ENCODE data around the gene DNAJC1. TPM values are rescaled to one million over a fixed set of nuclear protein-coding genes. Genes with fewer than 3 reads are reported as not detected.

DNAJC1 gene
- polyA plus RNA-seq, 1 experiment: 33.2 TPM

DNA sequence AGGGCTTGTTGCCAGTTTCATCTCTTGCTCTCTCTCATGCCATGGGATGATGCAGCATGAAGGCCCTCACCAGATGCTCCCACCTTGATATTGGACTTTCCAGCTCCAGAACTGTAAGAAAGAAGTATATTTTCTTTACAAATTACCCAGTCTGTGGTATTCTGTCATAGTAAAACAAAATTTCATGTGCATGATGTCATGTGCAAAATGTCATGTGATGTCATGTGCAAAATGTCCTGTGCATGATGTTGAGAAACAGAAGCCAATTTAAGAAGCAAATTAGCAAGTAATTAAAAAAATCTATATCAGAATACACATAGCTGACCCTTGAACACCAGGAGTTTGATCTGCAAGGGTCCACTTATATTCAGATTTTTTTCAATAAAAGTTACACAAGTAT is 56.6 kb downstream of the DNAJC1 start:
- CTCF ChIA-PET: no interaction called here
- POLR2A ChIA-PET: no interaction called here

DNA sequence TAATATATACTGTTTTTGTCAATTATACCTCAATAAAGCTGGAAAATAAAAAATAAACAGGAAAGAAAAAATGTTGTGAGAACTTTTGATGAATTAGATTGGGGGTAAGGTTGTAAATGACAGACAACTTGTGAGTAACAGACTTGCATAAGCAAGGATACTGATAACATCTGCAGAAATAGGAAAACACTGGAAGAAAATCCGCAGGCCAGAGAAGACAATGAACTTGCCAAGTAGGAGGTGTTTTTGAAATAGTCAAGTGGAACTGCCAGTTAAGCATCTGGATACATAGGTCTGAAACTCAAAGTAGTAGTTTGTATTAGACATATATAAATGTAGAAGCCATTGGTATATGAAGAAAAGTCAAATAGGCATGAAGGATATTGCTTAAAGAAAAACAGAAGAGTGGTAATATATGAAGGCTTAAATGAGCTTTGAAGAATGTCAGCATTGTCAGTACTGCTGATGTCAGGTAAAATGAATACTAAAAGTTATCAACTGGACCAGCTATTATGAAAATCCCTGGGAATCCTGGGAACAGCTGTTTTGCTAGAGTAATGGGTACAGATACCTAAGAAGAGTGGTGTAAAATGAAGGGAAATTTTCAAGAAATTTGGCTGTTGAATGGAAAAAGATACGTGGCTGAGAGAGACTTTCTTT is 58.7 kb downstream of the DNAJC1 start:
- ChIA-PET CTCF (no interaction called here), POLR2A (no interaction called here)
- H3K27me3 ChIP-seq (ENCODE audit: control insufficient read depth, insufficient read depth, low read length): no peaks in the 10 kb centered on the region
- no peaks in the 10 kb centered on the region for H3K36me3 ChIP-seq (ENCODE audit: control insufficient read depth, insufficient read depth, low read length)
- no peak for TF ChIP-seq CTCF (IDR thresholded peaks at IDR 0.05; ENCODE audit: insufficient read depth, low read depth, low read length)
- H3K4me3 ChIP-seq (ENCODE audit: low read depth, low read length): no peak overlapping the region
- DNase-seq (ENCODE audit: low read depth): no peak

More for the DNA sequence above, 56.6 kb downstream of the DNAJC1 start:
- TF ChIP-seq CTCF (IDR thresholded peaks at IDR 0.05; ENCODE audit: insufficient read depth, low read depth, low read length): no peak
- Histone ChIP-seq H3K4me3 (ENCODE audit: low read depth, low read length) (no peak overlapping the region), H3K27me3 (ENCODE audit: control insufficient read depth, insufficient read depth, low read length) (no peaks in the 10 kb centered on the region), H3K36me3 (ENCODE audit: control insufficient read depth, insufficient read depth, low read length) (no peaks in the 10 kb centered on the region)
- no peak for DNase-seq (ENCODE audit: low read depth)

DNA sequence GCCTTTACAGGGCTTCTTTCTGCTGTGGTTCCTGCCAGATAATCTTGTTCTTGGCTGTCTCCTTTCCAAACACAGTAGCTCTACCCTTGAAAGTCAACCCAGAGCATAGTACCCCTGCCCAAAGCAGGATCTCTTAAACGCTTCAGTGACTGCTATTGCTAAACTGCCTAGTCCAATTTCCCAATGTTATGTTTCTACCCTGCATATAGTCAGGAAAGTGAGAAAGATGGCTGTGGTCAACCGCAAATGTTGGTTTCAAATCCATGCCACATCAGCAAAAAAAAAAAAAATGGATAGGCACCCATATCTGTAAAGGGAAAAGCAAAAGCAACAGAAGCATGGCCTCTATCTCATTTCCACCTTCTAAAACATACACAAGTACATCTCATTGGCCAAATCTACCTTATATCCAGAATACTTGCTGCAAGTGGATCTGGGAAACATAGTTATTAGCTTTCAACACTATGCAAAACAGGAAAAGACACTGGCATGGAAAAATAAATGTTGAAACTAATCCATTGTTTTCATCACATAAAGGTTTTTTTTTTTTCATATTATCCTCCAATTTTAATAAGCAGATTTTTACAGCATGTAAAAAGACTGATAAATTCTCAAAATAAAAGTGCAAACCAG is 59.8 kb downstream of the DNAJC1 start:
- H3K4me3 ChIP-seq (ENCODE audit: low read depth, low read length): no peak overlapping the region
- ChIA-PET CTCF (interaction anchor here (0.6 to 0.8 kb wide), 2 partner anchors 13 to 626 kb away, joined by 3 to 5 read pairs; no protein-coding TSS in a partner anchor), POLR2A (interaction anchor here (0.5 kb wide), 1 partner anchor 10 kb away, joined by 3 read pairs; no protein-coding TSS in a partner anchor)
- DNase-seq (ENCODE audit: low read depth): no peak
- no peaks in the 10 kb centered on the region for H3K36me3 ChIP-seq (ENCODE audit: control insufficient read depth, insufficient read depth, low read length)
- H3K27me3 ChIP-seq (ENCODE audit: control insufficient read depth, insufficient read depth, low read length): no peaks in the 10 kb centered on the region
- no peak for TF ChIP-seq CTCF (IDR thresholded peaks at IDR 0.05; ENCODE audit: insufficient read depth, low read depth, low read length)

DNA sequence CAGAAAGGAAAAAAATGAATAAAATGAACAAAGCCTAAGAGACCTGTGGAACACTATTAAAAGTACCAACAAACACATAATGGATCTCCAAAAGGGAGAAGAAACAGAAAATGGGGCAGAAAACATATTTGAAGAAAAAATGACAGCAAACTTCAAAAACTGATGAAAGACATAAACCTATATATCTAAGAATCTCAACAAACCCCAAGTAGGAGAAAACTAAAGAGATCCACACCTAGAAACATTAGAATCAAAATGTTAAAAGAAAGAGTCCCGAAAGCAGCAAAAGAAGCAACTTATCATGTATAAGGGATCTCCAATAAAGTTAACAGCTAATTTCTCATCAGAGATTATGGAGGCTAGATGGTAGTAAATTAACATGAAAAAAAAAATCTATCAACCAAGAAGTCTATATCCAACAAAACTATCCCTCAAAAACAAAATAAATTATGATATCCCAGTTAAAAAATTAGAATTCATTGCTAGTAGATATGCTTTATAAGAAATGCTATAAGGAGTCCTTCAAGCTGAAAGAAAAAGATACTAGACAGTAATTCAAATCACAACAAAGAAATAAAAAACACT is 68.0 kb downstream of the DNAJC1 start:
- Histone ChIP-seq H3K27me3 (ENCODE audit: control insufficient read depth, insufficient read depth, low read length) (no peaks in the 10 kb centered on the region), H3K4me3 (ENCODE audit: low read depth, low read length) (no peak overlapping the region), H3K36me3 (ENCODE audit: control insufficient read depth, insufficient read depth, low read length) (no peaks in the 10 kb centered on the region)
- ChIA-PET CTCF (no interaction called here), POLR2A (no interaction called here)
- DNase-seq (ENCODE audit: low read depth): no peak
- TF ChIP-seq CTCF (IDR thresholded peaks at IDR 0.05; ENCODE audit: insufficient read depth, low read depth, low read length): no peak

DNA sequence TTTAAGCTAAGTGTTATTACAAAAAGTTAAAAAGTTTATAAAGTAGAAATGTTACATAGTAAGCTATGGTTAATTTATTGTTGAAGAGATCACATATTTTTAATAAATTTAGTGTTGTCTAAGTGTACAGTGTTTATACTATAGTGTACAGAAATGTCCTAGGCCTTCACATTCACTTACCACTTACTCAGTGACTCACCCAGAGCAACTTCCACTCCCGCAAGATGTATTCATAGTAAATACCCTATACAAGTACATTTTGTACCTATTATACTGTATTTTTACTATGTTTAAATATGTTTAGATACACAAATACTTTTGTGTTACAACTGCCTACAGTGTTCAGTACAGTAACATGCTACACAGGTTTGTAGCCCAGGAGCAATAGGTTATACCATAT is 69.2 kb downstream of the DNAJC1 start:
- Histone ChIP-seq H3K27me3 (ENCODE audit: control insufficient read depth, insufficient read depth, low read length) (no peaks in the 10 kb centered on the region), H3K36me3 (ENCODE audit: control insufficient read depth, insufficient read depth, low read length) (no peaks in the 10 kb centered on the region), H3K4me3 (ENCODE audit: low read depth, low read length) (no peak overlapping the region)
- no peak for TF ChIP-seq CTCF (IDR thresholded peaks at IDR 0.05; ENCODE audit: insufficient read depth, low read depth, low read length)
- CTCF ChIA-PET: no interaction called here
- DNase-seq (ENCODE audit: low read depth): no peak
- POLR2A ChIA-PET: no interaction called here

Data from BJ (cell line).